ENCODE measurements around the gene BOLL. TPM values are rescaled to one million over a fixed set of nuclear protein-coding genes. Genes with fewer than 3 reads are reported as not detected.

Gene BOLL
- polyA plus RNA-seq, 2 of the 4 experiments (the other 2 are of a cell fraction), result not detected

DNA sequence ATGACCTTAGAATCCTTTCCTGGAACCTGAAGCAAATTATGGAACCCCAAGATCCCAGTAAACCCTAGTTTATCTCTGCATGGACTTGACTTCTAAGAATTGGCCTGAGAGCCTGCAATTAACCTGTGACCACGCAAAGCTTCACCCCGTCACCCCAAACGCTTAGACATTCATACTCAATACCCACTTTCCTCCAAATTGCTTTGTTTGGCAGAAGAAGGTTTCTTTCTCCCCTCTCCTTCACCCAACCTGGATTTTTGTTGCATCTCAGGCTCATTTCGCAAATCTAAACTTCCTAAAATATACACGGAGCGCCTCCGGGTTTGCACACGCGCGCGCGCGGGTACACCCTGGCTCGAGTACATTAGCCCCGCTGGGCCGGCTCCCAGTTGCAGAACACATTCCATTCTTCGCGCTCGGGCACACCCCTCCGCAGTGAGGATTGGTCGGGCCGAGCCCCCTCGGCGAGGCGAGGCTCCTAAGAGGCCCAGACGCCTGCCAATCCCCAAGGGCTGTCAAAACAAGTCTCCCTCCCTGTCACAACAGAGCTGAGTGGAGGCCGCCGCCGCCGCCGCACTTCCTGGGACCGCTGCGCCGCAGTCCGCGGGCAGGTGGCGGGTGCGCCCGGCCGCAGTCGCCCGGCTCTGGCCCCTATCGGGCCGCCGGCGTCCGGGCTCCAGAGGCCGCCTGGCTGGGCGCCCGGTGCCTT, 19.1 kb upstream of the BOLL start, which contains the start of gene PLCL1:
Gene PLCL1, plus strand, starts transcription at position 545 of the 709 bp plus-strand sequence.
- CTCF ChIA-PET, result interaction anchor here (0.7 to 1.8 kb wide), 3 partner anchors 46 to 492 kb away, joined by 3 to 8 read pairs (median 4); no protein-coding TSS in a partner anchor
- Histone ChIP-seq H3K4me1 (0 out of 3 replicates have a peak, but pooled peaks cover 8% of the 10 kb centered on the region), H3K27ac (0 out of 6 replicates have a peak within 1 kb of the TSS, but pooled peaks of 1 of the 2 experiments have one; percentile 1), H3K4me3 (peak within 1 kb of the TSS; percentile 57), H3K4me2 (peak within 1 kb of the TSS; percentile 81), H3K9me3 (no peaks in the 10 kb centered on the region)
- POLR2A ChIA-PET, result no interaction called here
- 11% methylated on average over 19 of the region's 50 CpGs for WGBS (ENCODE audit: missing lambda C conversion rate)
- no peak for TF ChIP-seq TFCP2L1 (CRISPR knock-in tag; IDR thresholded peaks at IDR 0.05)
- no peak for TF ChIP-seq JUN (IDR thresholded peaks at IDR 0.05)
- no peak for TF ChIP-seq RARB (CRISPR knock-in tag; IDR thresholded peaks at IDR 0.05)
- TF ChIP-seq, protein P1, sequence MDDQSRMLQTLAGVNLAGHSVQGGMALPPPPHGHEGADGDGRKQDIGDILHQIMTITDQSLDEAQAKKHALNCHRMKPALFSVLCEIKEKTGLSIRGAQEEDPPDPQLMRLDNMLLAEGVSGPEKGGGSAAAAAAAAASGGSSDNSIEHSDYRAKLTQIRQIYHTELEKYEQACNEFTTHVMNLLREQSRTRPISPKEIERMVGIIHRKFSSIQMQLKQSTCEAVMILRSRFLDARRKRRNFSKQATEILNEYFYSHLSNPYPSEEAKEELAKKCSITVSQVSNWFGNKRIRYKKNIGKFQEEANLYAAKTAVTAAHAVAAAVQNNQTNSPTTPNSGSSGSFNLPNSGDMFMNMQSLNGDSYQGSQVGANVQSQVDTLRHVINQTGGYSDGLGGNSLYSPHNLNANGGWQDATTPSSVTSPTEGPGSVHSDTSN (IDR thresholded peaks at IDR 0.05), result peak; percentile 93
- TF ChIP-seq, protein P2, sequence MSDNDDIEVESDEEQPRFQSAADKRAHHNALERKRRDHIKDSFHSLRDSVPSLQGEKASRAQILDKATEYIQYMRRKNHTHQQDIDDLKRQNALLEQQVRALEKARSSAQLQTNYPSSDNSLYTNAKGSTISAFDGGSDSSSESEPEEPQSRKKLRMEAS (IDR thresholded peaks at IDR 0.05), result peak; percentile 31; the same call in 1 of the 2 replicates
- ATAC-seq, result peak; percentile 92 to 99
- no peak for FAIRE-seq
- DNase-seq (ENCODE audit: low read depth in 1 of 2, low spot score in 1 of 2), result peak; percentile 69 to 81

DNA sequence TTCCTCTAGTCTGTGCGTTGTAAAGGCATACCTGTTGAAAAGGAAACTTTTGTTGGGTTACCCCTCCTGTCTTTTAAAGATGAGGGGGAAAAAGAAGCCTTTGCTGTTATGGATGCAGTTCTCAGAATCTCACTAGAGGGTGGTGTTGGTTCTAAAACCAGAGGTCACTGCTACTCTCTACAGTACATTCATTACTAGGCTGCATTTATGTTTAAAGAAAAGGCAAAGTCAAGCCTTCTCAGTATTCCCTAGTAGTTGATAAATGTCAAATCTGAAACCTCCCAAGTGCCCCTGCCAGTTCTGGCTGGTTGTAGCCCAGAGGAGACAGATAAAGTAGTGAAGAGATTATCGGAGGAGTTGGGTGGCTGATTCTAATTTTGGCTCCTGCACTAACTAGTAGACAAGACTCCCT, 17.9 kb upstream of the BOLL start:
- ChIA-PET POLR2A (no interaction called here), CTCF (interaction anchor here (1.7 to 1.8 kb wide), 2 partner anchors 324 to 494 kb away, joined by 4 to 8 read pairs; no protein-coding TSS in a partner anchor)
- Histone ChIP-seq H3K4me3 (no peak overlapping the region), H3K27ac (no peak overlapping the region), H3K4me2 (no peak overlapping the region), H3K4me1 (0 out of 3 replicates have a peak, but pooled peaks cover 8% of the 10 kb centered on the region), H3K9me3 (no peaks in the 10 kb centered on the region)
- ATAC-seq, result peak; percentile 59 to 72; a peak in 5 of 6 replicates
- DNase-seq (ENCODE audit: low read depth in 1 of 2, low spot score in 1 of 2), result peak; percentile 30 to 53
- TF ChIP-seq, protein P3, sequence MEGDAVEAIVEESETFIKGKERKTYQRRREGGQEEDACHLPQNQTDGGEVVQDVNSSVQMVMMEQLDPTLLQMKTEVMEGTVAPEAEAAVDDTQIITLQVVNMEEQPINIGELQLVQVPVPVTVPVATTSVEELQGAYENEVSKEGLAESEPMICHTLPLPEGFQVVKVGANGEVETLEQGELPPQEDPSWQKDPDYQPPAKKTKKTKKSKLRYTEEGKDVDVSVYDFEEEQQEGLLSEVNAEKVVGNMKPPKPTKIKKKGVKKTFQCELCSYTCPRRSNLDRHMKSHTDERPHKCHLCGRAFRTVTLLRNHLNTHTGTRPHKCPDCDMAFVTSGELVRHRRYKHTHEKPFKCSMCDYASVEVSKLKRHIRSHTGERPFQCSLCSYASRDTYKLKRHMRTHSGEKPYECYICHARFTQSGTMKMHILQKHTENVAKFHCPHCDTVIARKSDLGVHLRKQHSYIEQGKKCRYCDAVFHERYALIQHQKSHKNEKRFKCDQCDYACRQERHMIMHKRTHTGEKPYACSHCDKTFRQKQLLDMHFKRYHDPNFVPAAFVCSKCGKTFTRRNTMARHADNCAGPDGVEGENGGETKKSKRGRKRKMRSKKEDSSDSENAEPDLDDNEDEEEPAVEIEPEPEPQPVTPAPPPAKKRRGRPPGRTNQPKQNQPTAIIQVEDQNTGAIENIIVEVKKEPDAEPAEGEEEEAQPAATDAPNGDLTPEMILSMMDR (IDR thresholded peaks at IDR 0.05), result peak; percentile 73
- TF ChIP-seq, protein P4, sequence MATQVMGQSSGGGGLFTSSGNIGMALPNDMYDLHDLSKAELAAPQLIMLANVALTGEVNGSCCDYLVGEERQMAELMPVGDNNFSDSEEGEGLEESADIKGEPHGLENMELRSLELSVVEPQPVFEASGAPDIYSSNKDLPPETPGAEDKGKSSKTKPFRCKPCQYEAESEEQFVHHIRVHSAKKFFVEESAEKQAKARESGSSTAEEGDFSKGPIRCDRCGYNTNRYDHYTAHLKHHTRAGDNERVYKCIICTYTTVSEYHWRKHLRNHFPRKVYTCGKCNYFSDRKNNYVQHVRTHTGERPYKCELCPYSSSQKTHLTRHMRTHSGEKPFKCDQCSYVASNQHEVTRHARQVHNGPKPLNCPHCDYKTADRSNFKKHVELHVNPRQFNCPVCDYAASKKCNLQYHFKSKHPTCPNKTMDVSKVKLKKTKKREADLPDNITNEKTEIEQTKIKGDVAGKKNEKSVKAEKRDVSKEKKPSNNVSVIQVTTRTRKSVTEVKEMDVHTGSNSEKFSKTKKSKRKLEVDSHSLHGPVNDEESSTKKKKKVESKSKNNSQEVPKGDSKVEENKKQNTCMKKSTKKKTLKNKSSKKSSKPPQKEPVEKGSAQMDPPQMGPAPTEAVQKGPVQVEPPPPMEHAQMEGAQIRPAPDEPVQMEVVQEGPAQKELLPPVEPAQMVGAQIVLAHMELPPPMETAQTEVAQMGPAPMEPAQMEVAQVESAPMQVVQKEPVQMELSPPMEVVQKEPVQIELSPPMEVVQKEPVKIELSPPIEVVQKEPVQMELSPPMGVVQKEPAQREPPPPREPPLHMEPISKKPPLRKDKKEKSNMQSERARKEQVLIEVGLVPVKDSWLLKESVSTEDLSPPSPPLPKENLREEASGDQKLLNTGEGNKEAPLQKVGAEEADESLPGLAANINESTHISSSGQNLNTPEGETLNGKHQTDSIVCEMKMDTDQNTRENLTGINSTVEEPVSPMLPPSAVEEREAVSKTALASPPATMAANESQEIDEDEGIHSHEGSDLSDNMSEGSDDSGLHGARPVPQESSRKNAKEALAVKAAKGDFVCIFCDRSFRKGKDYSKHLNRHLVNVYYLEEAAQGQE (IDR thresholded peaks at IDR 0.05), result no peak
- TF ChIP-seq SMC3 (IDR thresholded peaks at IDR 0.05) (peak; percentile 68), RAD21 (conservative IDR thresholded peaks at IDR 0.05 in 1 of 2, IDR thresholded peaks at IDR 0.05 in 1 of 2) (peak; percentile 80 to 82)
- 47% methylated on average over 2 of the region's 2 CpGs for WGBS (ENCODE audit: missing lambda C conversion rate)
- peak; percentile 78 for FAIRE-seq

DNA sequence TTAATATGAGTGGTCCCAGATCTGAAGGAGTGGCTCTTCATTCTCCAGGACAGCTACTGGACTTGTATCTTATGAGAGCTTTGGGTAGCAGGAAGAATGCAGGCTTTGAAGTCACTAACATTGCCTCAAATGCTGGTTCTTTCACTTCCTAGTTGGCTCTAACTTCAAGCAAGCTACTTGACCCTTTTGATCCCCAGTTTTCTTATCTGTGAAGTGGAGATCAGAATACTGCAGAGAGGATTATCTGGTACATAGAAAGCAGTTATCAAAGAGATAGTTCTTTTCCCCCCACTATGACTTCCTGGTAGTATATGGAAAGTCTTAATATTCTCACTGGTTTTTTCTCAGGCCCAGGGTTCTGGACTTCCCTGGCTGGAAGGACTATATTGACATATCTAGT, 15.9 kb upstream of the BOLL start:
- DNase-seq (ENCODE audit: low read depth in 1 of 2, low spot score in 1 of 2) (no peak), ATAC-seq (no peak), FAIRE-seq (no peak)
- Histone ChIP-seq H3K27ac (no peak overlapping the region), H3K4me2 (no peak overlapping the region), H3K4me1 (0 out of 3 replicates have a peak, but pooled peaks cover 8% of the 10 kb centered on the region), H3K4me3 (no peak overlapping the region), H3K9me3 (no peaks in the 10 kb centered on the region)
- CTCF ChIA-PET, result interaction anchor here (0.7 to 2.1 kb wide), 3 partner anchors 13 to 496 kb away, joined by 3 to 11 read pairs (median 6); no protein-coding TSS in a partner anchor
- POLR2A ChIA-PET, result no interaction called here
- TF ChIP-seq RARB (CRISPR knock-in tag; IDR thresholded peaks at IDR 0.05) (no peak), ZFP36 (IDR thresholded peaks at IDR 0.05; ENCODE audit: borderline replicate concordance, partially characterized antibody) (no peak), ZSCAN20 (CRISPR knock-in tag; IDR thresholded peaks at IDR 0.05) (no peak), MAZ (IDR thresholded peaks at IDR 0.05; ENCODE audit: borderline replicate concordance, low read depth, low read length) (no peak), PHF8 (IDR thresholded peaks at IDR 0.05; ENCODE audit: borderline replicate concordance, low read depth) (no peak), SMC3 (IDR thresholded peaks at IDR 0.05) (no peak), HOXB13 (CRISPR knock-in tag; IDR thresholded peaks at IDR 0.05; ENCODE audit: low read depth) (no peak), RCOR1 (IDR thresholded peaks at IDR 0.05; ENCODE audit: low read depth, low read length) (no peak), POLR2A (IDR thresholded peaks at IDR 0.05; ENCODE audit: low read length) (no peak), CHD4 (IDR thresholded peaks at IDR 0.05; ENCODE audit: borderline replicate concordance) (no peak), CEBPB (IDR thresholded peaks at IDR 0.05) (no peak), FOXS1 (CRISPR knock-in tag; IDR thresholded peaks at IDR 0.05) (no peak)
- TF ChIP-seq, protein P3 (IDR thresholded peaks at IDR 0.05), result no peak
- TF ChIP-seq, protein P5, sequence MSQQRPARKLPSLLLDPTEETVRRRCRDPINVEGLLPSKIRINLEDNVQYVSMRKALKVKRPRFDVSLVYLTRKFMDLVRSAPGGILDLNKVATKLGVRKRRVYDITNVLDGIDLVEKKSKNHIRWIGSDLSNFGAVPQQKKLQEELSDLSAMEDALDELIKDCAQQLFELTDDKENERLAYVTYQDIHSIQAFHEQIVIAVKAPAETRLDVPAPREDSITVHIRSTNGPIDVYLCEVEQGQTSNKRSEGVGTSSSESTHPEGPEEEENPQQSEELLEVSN (IDR thresholded peaks at IDR 0.05; ENCODE audit: borderline replicate concordance, low read depth), result no peak

All from A549 (cell line).